H1 (cell line): ENCODE data around the gene NEK3. TPM values are rescaled to one million over a fixed set of nuclear protein-coding genes. Genes with fewer than 3 reads are reported as not detected.

Experiments
- BRCA1 ChIP-seq: IDR thresholded peaks from 2 replicates; pipeline ENCODE4 v1.6.1; 2012; ENCODE audit warnings: low read depth, low read length, improper control_type of control experiment
- CHD1 ChIP-seq: IDR thresholded peaks from 2 replicates; pipeline ENCODE4 v1.6.1; 2012; ENCODE audit warnings: low read depth, low read length, improper control_type of control experiment
- CHD7 ChIP-seq: fragments of 300-600 bp; sonication (generic); IDR thresholded peaks from 2 replicates; pipeline ENCODE4 v1.7.1; 2012; ENCODE audit warnings: low read length, moderate library complexity, mild to moderate bottlenecking, inconsistent platforms; ENCODE audit not compliant: insufficient replicate concordance
- CTBP2 ChIP-seq: IDR thresholded peaks from 2 replicates; pipeline ENCODE4 v1.7.0; 2011; ENCODE audit warnings: borderline replicate concordance, mild to moderate bottlenecking, moderate library complexity, mixed read lengths, low read length; ENCODE audit not compliant: insufficient read depth, insufficient read length
- KDM1A ChIP-seq: fragments of 200-600, 300-600 bp; sonication (generic); IDR thresholded peaks from 2 replicates; pipeline ENCODE4 v1.7.1; 2016; ENCODE audit warnings: mild to moderate bottlenecking, low read length, borderline replicate concordance
- RAD21 ChIP-seq, 2 experiments: IDR thresholded peaks in 1 of 2; conservative IDR thresholded peaks in 1 of 2; 2 replicates each; pipeline ENCODE4 v1.6.1; 2011; ENCODE audit warnings: low read depth in 2 of 2, low read length in 2 of 2, improper control_type of control experiment in 1 of 2, inconsistent platforms in 1 of 2, mild to moderate bottlenecking in 1 of 2, moderate library complexity in 1 of 2
- SAP30 ChIP-seq: fragments of 300-600 bp; sonication (generic); IDR thresholded peaks from 2 replicates; pipeline ENCODE4 v1.7.1; 2012; ENCODE audit warnings: low read length, moderate library complexity, mild to moderate bottlenecking, inconsistent platforms; ENCODE audit not compliant: insufficient read depth, insufficient replicate concordance
- SP1 ChIP-seq: IDR thresholded peaks from 2 replicates; pipeline ENCODE4 v1.6.1; 2011; ENCODE audit warnings: low read depth, low read length
- polyA plus RNA-seq, 7 experiments: library from polyadenylated mRNA; depleted of rRNA in 3 of 7; stranded (reverse) in 5 of 7; unstranded in 2 of 7; fragments of >200 nt in 5 of 7; fragments of 200-250 nt in 2 of 7; gene quantifications; 1 replicate in 5 of 7; 2 replicates in 1 of 7; 4 replicates in 1 of 7; pipeline versions ENCODE4 v1.2.1 to v1.2.3, GENCODE V29; 2011 to 2013; ENCODE audit warnings: missing spikeins in 2 of 7, mixed read lengths in 2 of 7
- total RNA-seq: library from RNA; stranded (reverse); fragmentation: NEBNext Ultra II Directional; extraction: Animal tissue kit (Norgen Biotek cat#: 25700); gene quantifications from 2 replicates; pipeline ENCODE4 v1.2.1, GENCODE V29; 2021
- TF ChIP-seq, protein P1 (sequence below): IDR thresholded peaks from 2 replicates; pipeline ENCODE4 v1.6.1; 2012; ENCODE audit warnings: inconsistent platforms

The NEK3 gene
- total and polyA plus RNA-seq, 2 of the 8 experiments (the other 6 are each of a cell fraction or from before 2014, with no cell fraction given) = 11.4 to 26.0 TPM

DNA sequence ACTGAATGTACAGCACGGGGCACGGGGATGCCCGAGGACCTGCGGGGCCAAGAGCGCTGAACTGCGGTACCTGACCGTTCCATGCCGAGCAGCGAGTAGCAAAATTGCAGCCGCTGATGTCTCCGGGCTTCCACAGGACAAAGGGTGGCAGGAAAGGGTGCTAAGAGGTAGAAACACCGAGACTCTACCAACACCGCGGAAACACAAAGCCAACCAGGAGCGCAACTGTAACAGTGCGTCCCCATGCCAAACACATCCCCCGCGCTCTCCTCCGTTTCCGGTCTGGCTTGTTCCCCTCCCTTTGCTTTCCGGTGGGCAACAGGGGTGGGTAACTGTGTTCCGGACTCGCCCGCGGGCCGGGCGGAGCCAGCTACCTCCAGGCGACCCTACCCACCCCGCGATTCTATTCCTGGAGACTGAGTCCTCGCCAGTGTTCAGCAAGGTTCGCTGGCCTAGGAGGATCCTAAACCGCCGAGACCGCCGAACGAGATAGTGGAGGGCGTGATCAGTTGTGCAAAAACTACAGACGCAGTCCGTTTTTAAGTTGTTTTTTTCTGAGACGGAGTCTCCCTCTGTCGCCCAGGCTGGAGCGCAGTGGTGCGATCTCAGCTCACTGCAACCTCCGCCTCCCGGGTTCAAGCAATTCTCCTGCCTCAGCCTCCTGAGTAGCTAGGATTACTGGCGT lies 34.9 kb upstream of the NEK3 start (continued):
- TF ChIP-seq CTBP2 (no peak), CHD7 (no peak), SP1 (0 out of 2 replicates have a peak, but pooled peaks have one; percentile 56), RAD21 (IDR thresholded peaks at IDR 0.05 in 1 of 2, conservative IDR thresholded peaks at IDR 0.05 in 1 of 2; ENCODE audit: low read depth in 2 of 2, low read length in 2 of 2) (peak in 1 of 2 experiments; percentile 9; a peak in 2 of 4 replicates), KDM1A (no peak), BRCA1 (no peak), SAP30 (peak; percentile 54), CHD1 (no peak)
- TF ChIP-seq, protein P1, sequence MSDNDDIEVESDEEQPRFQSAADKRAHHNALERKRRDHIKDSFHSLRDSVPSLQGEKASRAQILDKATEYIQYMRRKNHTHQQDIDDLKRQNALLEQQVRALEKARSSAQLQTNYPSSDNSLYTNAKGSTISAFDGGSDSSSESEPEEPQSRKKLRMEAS = peak; percentile 75
